ENCODE data around the gene MTG1.

Gene MTG1

DNA sequence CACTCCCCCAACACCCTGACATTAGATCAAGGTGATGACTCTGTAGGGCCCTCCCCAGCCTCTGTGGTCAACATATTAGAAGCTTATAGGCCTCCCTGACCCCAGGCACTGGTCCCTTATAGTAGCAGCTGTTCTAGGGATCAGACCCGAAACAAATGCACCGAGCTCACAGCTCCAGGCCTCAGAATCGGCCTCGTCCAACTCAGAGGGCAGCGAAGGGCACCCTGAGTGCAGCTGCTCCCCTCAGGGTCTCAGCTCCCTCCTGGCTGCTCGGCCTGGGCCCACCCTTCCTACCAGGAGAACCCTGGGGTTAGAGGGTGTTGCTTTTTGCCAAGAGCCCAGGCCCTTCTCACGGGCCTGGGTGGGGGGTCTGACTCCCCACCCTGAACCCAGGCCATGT lies 25.8 kb upstream of the MTG1 start:
- Histone ChIP-seq H3K9ac (ENCODE audit: low read length) (no peak overlapping the region), H3F3A (ENCODE audit: insufficient read depth, low read length) (no peaks in the 10 kb centered on the region), H3K4me3 (ENCODE audit: low read depth, low read length, poor library complexity, severe bottlenecking) (no peak overlapping the region), H4K20me1 (ENCODE audit: insufficient read depth, low read length) (no peaks in the 10 kb centered on the region), H3K36me3 (ENCODE audit: insufficient read depth, low read length) (peaks cover 32% of the 10 kb centered on the region), H3K9me2 (ENCODE audit: low read depth, low read length) (no peaks in the 10 kb centered on the region), H3K27ac (ENCODE audit: low read depth, low read length, poor library complexity, severe bottlenecking) (no peak overlapping the region), H3K4me1 (ENCODE audit: insufficient read depth, low read length, severe bottlenecking) (peaks cover 10% of the 10 kb centered on the region), H2AFZ (ENCODE audit: low read length) (no peak overlapping the region), H3K79me2 (ENCODE audit: insufficient read depth, low read length) (no peaks in the 10 kb centered on the region), H3K27me3 (ENCODE audit: insufficient read depth, low read length) (no peaks in the 10 kb centered on the region), H3K4me2 (ENCODE audit: low read length) (no peak overlapping the region), H3K9me3 (ENCODE audit: low read length) (no peaks in the 10 kb centered on the region)
- TF ChIP-seq CTCF (IDR thresholded peaks at IDR 0.05; ENCODE audit: low read length) (no peak), EZH2 (IDR thresholded peaks at IDR 0.05; ENCODE audit: borderline replicate concordance, low read length) (no peak)

DNA sequence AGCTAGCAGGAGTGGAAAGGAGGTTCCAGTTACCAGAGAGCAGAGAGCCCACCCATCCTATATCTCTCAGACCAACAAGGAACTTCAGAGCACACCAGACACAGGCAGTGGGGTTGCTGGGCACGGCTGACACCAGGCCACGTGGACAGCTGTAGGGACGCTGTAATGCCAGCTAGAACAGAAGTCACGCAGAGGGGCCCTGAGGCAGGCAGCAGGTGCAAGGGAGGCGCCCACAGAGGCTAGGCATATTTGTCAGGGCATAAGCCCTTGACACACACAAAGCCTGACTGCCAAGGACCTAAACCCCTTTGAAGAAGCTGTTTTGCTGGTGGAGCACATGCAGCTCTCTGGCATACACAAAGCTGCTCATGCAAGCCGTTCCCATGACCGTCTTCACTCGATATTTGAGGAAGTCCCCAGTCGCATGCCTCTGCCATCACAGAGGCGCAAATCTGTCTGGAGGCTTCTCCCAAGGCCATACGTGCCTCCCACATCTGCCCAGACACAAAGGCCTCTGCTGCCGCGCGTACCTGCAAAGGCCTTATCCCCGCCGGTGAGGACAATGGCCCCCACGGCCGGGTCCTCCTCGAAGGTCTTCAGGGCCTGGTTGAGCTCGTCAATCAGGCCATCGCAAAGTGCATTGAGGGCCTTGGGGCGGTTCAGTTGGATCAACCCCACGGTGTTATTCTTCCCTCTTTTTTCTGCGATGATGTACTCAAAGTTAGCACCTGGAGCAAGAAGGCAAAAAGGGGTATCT lies 23.7 kb upstream of the MTG1 start:
- H3K4me3 ChIP-seq (ENCODE audit: low read depth, low read length, poor library complexity, severe bottlenecking) = no peak overlapping the region
- peaks cover 16% of the 10 kb centered on the region for H3K4me1 ChIP-seq (ENCODE audit: insufficient read depth, low read length, severe bottlenecking)
- H3K9me2 ChIP-seq (ENCODE audit: low read depth, low read length) = no peaks in the 10 kb centered on the region
- peaks cover 27% of the 10 kb centered on the region for H3K36me3 ChIP-seq (ENCODE audit: insufficient read depth, low read length)
- no peaks in the 10 kb centered on the region for H3K27me3 ChIP-seq (ENCODE audit: insufficient read depth, low read length)
- no peaks in the 10 kb centered on the region for H3K9me3 ChIP-seq (ENCODE audit: low read length)
- no peak overlapping the region for H3K27ac ChIP-seq (ENCODE audit: low read depth, low read length, poor library complexity, severe bottlenecking)
- TF ChIP-seq EZH2 (IDR thresholded peaks at IDR 0.05; ENCODE audit: borderline replicate concordance, low read length) (no peak), CTCF (IDR thresholded peaks at IDR 0.05; ENCODE audit: low read length) (no peak)
- no peaks in the 10 kb centered on the region for H3K79me2 ChIP-seq (ENCODE audit: insufficient read depth, low read length)
- H2AFZ ChIP-seq (ENCODE audit: low read length) = no peak overlapping the region
- H4K20me1 ChIP-seq (ENCODE audit: insufficient read depth, low read length) = no peaks in the 10 kb centered on the region
- H3F3A ChIP-seq (ENCODE audit: insufficient read depth, low read length) = no peaks in the 10 kb centered on the region
- no peak overlapping the region for H3K9ac ChIP-seq (ENCODE audit: low read length)
- no peak overlapping the region for H3K4me2 ChIP-seq (ENCODE audit: low read length)

DNA sequence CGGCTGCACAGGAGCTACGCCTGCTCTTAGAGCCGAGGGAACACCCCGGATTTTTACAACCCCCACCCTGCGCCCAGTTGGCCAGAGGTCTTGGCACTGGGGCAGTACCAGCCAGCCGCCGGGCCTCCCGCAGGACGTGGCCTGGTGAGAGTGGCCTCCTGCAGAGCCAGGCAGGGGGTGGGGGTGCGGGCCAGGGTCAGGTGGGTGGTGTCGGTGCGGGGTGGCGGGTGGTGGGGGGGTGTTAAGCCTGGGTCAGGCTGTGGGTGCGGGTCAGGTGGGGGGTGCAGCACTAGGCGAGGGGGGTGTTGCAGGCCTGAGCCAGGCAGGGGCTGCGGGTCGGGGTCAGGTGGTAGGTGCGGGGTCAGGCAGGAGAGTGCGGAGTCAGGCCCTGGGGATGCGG lies 21.4 kb upstream of the MTG1 start:
- Histone ChIP-seq H3K4me1 (ENCODE audit: insufficient read depth, low read length, severe bottlenecking) (peaks cover 16% of the 10 kb centered on the region), H3K27me3 (ENCODE audit: insufficient read depth, low read length) (no peaks in the 10 kb centered on the region), H3K4me3 (ENCODE audit: low read depth, low read length, poor library complexity, severe bottlenecking) (peak overlapping the region; percentile 82), H4K20me1 (ENCODE audit: insufficient read depth, low read length) (no peaks in the 10 kb centered on the region), H2AFZ (ENCODE audit: low read length) (no peak overlapping the region), H3K36me3 (ENCODE audit: insufficient read depth, low read length) (peaks cover 12% of the 10 kb centered on the region), H3K27ac (ENCODE audit: low read depth, low read length, poor library complexity, severe bottlenecking) (no peak overlapping the region), H3K79me2 (ENCODE audit: insufficient read depth, low read length) (no peaks in the 10 kb centered on the region), H3K4me2 (ENCODE audit: low read length) (peak overlapping the region; percentile 58), H3K9me3 (ENCODE audit: low read length) (no peaks in the 10 kb centered on the region), H3F3A (ENCODE audit: insufficient read depth, low read length) (no peaks in the 10 kb centered on the region), H3K9me2 (ENCODE audit: low read depth, low read length) (no peaks in the 10 kb centered on the region), H3K9ac (ENCODE audit: low read length) (peak overlapping the region; percentile 37; the same call in 1 of the 2 replicates)
- TF ChIP-seq EZH2 (IDR thresholded peaks at IDR 0.05; ENCODE audit: borderline replicate concordance, low read length) = no peak
- no peak for TF ChIP-seq CTCF (IDR thresholded peaks at IDR 0.05; ENCODE audit: low read length)
